ENCODE measurements around the gene PACSIN2.

The PACSIN2 gene

GRCh38 chr22:42878561-42879305 lies 136.2 kb downstream of the PACSIN2 start:
- no peak for DNase-seq

GRCh38 chr22:42877597-42878340 lies 137.2 kb downstream of the PACSIN2 start:
- no peak for DNase-seq

DNA sequence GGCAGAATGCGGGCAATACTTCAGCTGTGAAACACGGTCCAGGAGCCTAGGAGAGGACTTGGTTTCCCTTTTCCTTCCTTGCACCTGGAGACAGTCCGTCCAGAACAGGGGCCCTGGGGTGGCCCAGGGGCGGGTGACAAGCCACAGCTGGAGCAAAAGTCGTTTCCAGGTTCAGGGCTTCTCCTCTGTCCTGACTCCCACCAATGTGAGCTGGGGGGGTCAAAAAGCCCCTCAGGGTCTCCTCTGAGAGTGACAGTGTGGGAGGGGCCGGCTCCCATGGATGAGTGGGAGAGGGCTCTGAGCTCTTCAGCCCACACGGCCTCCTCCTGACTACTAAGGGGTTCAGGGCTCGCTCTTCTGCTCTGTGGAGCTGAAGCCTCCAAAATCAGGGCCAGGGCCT lies 137.8 kb downstream of the PACSIN2 start:
- no peak for DNase-seq

DNA sequence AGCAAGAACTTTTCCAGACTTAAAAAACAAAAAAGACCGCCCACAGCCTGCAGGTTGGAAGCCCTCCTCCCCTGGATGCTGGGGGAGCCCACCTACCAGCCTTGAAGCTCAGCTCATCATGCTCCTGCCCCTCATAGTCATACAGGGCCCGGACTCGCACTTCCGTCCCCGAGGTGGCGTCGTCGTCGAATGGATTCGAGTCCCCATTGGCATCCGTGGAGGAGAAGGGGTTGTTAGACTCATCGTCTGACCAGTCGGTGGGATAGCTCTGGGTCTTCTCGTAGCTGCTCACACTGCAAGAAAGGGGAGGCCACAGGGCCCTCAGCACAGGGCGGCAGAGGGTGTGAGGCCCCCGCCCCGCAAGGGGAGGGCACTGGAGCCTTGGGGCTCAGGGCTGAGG lies 138.9 kb downstream of the PACSIN2 start:
- DNase-seq = no peak

- DNase-seq = no peak
These were observed 140.9 kb downstream of the PACSIN2 start for GRCh38 chr22:42874010-42874409.

- DNase-seq = no peak
These were observed 141.6 kb downstream of the PACSIN2 start for GRCh38 chr22:42873356-42873755.

DNA sequence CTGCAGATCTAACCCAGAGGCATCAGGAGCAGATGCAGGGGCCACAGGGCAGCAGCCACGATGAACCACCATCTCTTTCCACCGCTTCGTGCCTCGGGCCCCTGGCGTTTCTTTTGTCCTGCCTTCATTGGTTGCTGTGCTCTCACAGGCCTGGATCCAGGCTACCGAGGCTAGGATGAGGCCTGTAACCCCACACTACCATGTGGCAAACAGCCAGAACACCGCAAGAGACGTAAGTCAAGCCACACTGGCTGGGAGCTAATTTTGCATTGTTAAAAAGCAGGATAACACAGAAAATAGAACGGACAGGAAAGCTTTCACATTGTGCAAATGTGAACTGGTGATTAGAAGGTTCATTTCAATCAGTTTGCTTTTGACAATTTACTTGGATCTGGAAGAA lies 142.1 kb downstream of the PACSIN2 start:
- no peak for DNase-seq

GRCh38 chr22:42871146-42872050 lies 143.6 kb downstream of the PACSIN2 start:
- DNase-seq = no peak

- DNase-seq = no peak
These were observed 145.0 kb downstream of the PACSIN2 start for GRCh38 chr22:42869888-42870480.

GRCh38 chr22:42869463-42869862 lies 145.5 kb downstream of the PACSIN2 start:
- no peak for DNase-seq

GRCh38 chr22:42868751-42869251 lies 146.1 kb downstream of the PACSIN2 start:
- DNase-seq = no peak

- DNase-seq = no peak
These were observed 148.8 kb downstream of the PACSIN2 start for GRCh38 chr22:42866100-42866499.

GRCh38 chr22:42865536-42865935 lies 149.4 kb downstream of the PACSIN2 start:
- no peak for DNase-seq

GRCh38 chr22:42863349-42863961 lies 151.5 kb downstream of the PACSIN2 start:
- DNase-seq = peak; percentile 26

DNA sequence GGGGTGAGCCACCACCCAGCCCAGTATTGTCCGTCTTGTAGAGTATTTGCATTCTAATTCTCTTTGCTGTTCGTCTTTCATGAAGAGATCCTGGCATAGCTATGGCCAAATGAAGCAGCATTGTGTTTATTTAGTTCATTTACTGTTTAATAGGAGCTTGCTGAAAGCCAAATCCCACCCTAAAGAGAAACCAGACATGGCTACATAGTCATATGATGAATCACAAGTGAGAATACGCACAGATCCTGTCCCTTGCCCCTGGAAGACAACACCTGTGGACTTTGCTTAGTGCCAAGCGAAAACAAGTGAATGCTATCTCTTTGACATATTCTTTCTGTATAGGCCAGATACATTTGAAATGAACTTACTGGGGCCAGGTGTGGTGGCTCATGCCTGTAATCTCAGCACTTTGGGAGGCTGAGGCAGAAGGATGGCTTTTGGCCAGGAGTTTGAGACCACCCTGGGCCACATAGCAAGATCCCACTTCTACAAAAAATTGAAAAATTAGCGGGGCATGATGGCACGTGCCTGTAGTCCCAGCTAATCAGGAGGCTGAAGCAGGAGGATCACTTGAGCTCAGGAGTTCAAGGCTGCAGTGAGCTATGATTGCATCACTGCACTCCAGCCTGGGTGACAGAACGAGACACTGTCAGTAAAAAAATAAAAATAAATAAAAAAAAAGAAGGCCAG lies 152.8 kb downstream of the PACSIN2 start:
- no peak for DNase-seq

DNA sequence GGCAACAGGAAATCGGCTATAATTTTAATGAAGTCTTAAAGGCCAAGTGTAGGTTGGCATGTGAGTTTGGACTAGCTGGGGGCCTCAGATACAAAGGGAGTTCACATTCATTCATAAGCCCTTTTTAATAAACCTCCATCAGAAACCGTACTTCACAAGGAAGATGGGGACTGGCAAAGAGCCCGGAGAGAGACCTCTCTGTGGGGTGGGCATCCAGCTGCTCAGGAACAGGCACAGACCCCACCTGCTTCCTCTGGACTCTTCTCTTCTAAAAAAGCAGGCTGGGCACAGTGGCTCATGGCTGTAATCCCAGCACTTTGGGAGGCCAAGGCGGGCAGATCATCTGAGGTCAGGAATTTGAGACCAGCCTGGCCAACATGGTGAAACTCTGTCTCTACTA lies 154.0 kb downstream of the PACSIN2 start:
- no peak for DNase-seq

DNA sequence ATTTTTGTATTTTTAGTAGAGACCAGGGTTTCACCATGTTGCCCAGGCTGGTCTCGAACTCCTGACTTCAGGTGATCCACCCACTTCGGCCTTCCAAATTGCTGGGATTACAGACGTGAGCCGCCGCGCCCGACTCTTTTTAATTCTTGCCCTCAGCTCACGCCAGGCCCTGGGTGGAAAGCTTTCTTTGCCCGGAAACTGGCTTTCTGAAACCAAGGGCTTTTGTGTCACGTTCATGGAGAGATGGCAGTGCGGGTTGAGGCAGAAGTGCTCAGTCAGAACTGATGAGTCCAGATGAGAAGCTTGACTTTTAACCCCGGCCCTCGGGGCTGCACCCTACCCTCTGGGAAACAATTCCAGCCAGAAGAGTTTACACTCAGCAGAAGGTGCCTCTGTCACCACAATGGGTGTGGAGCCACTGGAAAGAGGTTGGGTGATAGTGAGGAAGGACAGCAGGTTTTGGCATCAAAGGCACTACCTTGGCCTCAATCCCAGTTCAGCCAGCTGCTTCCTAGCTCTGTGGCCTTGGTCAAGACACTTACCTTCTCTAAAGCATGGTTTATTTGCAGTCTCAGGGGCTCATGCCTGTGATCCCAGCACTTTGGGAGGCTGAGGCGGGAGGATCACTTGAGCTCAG lies 157.0 kb downstream of the PACSIN2 start:
- DNase-seq = peak; percentile 13

DNA sequence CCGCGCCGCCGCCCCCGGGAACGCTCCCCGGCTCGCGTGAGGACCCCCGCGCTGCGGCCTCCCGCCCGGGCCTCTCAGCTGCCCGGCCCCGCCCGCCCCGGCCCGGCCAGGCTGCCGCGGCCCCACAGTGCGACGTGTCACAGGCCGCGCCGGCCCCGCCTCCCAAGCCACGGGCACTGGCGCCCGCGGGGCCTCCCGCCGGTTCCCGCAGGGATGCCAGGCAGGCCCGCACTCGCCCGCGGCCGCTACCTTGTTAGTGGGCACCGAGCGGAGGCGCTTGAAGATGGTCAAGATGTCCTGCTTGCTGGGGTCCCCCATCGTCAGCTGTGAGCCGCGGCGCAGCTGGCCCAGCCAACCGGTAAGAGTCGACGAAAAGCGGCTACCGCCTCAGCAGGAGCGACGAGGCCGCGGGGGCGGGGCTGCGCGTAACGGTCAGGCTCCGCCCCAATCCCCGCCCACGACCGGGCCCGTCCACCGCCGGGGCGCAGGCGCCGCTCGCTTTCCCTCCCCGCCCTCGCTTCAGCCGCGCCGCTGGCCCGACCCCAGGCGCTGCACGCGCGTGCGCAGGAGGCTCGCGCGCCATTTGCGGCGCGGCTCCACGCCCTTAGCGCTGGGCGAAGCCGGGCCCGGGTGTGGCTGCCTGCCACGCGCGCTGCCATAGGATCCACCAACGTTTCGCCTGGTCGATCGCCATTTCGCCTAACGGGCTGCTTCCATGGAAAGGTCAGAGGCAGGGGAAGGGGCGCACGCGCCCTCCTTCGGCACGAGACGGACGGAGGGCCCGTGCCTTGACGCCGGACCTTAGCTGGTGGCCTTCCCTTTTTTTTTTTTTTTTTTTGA lies 157.9 kb downstream of the PACSIN2 start, which contains the start of gene ARFGAP3:
Gene ARFGAP3 (minus strand): TSS at position 409 of the 840 bp plus-strand sequence. CDS start 91 bp downstream, at position 318.
- DNase-seq = peak; percentile 95

DNA sequence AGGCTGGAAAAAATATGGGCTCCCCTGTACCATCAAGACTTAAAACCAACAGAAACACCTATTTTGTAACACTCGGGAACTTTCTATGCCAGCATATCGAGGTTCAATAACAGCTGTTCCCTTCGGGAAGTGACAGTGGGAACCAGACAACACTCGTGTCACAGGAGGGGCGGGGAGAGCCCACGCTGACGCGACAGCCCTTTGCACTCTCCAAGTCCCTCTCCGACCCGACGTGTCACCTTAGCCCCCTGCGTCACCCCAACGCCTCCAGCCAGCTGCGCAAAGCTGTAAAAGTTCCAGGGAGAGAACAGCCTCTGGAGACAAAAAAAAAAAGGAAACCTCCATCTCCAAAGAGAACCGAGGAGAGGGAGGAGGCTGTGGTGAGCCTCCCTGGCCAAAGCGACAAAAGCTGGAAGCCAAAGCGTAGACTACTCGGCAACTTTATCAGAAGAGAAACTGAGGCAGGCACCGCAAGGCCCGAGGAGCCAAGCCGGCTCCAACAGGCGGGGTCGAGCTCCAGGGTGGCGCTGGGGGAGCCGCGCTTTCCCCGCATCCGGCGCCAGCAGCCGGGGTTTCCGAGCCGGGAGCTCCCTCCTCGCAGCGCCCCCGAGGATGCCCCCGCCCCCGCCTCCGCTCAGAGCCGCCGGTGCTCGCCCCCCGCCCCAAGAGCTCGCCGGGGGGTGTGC lies 158.6 kb downstream of the PACSIN2 start:
- peak; percentile 34 for DNase-seq

Measured in RPMI8226 (cell line).